OCI-LY3 (cell line): ENCODE results near the gene SMTNL2.

Experiments used
- H2AFZ ChIP-seq: fragments of 200-600, 300-600 bp; shearing (Covaris generic); 2 replicates; pipeline ENCODE4 v1.6.0; 2014; ENCODE audit warnings: antibody characterized with exemption, low read depth, low read length
- H3K27ac ChIP-seq: fragments of 200-600, 300-600 bp; sonication (generic); 2 replicates; pipeline ENCODE4 v1.5.1; 2014; ENCODE audit warnings: mild to moderate bottlenecking, low read length, moderate library complexity, mixed read lengths
- H3K27me3 ChIP-seq: fragments of 200-600, 300-600 bp; sonication (generic); 2 replicates; pipeline ENCODE4 v1.6.1; 2014; ENCODE audit warnings: low read depth, low read length, mixed read lengths
- H3K36me3 ChIP-seq: fragments of 200-600, 300-600 bp; sonication (generic); replicated peaks from 2 replicates; pipeline ENCODE3; 2014; ENCODE audit warnings: low read depth, low read length, mixed read lengths
- H3K4me1 ChIP-seq: fragments of 300-600, 200-600 bp; sonication (generic); 2 replicates; pipeline ENCODE4 v1.6.1; 2014; ENCODE audit warnings: low read length, mixed read lengths
- H3K4me2 ChIP-seq: fragments of 200-600, 300-600 bp; sonication (generic); 2 replicates; pipeline ENCODE4 v1.6.1; 2014; ENCODE audit warnings: low read length, mixed read lengths
- H3K4me3 ChIP-seq: fragments of 300-600, 200-600 bp; sonication (generic); 2 replicates; pipeline ENCODE4 v1.5.1; 2014; ENCODE audit warnings: antibody characterized with exemption, mild to moderate bottlenecking, low read length, moderate library complexity
- H3K79me2 ChIP-seq: fragments of 300-600, 200-600 bp; shearing (Covaris generic); 2 replicates; pipeline ENCODE4 v1.6.1; 2014; ENCODE audit warnings: mild to moderate bottlenecking, low read length, mixed read lengths
- H3K9ac ChIP-seq: fragments of 300-600, 200-600 bp; shearing (Covaris generic); 2 replicates; pipeline ENCODE4 v1.6.0; 2014; ENCODE audit warnings: mild to moderate bottlenecking, low read length, moderate library complexity
- H3K9me3 ChIP-seq: fragments of 200-600, 300-600 bp; shearing (Covaris generic); 2 replicates; pipeline ENCODE4 v1.6.1; 2014; ENCODE audit warnings: low read length, mixed read lengths; ENCODE audit not compliant: insufficient read depth
- H4K20me1 ChIP-seq: fragments of 200-600, 300-600 bp; sonication (generic); 2 replicates; pipeline ENCODE4 v1.6.1; 2016; ENCODE audit warnings: low read length, mixed read lengths; ENCODE audit not compliant: insufficient read depth
- CTCF ChIP-seq: fragments of 200-600, 300-600 bp; sonication (generic); IDR thresholded peaks from 2 replicates; pipeline ENCODE4 v1.5.1; 2014; ENCODE audit warnings: antibody characterized with exemption, low read length, low read depth
- EZH2phosphoT487 ChIP-seq: fragments of 200-600 bp; shearing (Covaris generic); IDR thresholded peaks from 2 replicates; pipeline ENCODE4 v1.6.1; 2018; ENCODE audit warnings: antibody characterized with exemption, mixed run types, low read depth

The SMTNL2 gene

DNA sequence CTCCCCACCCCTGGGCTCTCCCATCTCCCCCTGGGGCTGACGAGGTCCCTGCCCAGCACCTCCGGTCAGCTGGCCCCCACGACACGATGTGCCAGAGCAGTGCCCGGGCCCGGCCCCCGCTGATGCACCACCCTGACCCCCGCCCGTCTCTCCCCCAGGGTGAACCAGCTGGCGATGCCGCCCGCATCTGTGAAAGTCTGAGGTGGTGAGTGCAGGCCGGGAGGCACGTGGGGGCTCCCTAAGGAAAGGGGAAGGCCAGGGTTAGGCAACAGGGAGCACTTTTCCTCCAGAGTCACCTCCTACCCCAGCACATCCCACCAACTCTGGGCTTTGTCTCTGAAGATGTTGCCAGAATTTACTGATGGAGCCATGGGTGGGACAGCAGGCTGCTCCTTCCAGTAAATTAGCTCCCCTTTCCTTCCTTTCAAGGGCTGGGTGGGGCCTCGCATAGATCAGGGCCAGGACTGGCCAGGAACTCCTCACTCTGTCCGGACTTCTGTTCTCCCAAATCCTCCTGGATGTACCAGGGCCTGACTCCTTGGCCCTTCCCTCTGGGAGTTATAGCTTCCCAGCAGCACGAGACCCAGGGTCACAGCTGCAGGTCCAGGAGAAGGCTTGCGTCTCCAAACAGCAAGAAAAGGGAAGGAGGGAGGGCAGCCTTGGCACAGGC lies 47.5 kb upstream of the SMTNL2 start:
- no peak overlapping the region for H3K9ac ChIP-seq
- H2AFZ ChIP-seq, result no peak overlapping the region
- no peaks in the 10 kb centered on the region for H3K9me3 ChIP-seq
- TF ChIP-seq EZH2phosphoT487, result no peak
- TF ChIP-seq CTCF, result no peak
- H4K20me1 ChIP-seq, result peaks cover 14% of the 10 kb centered on the region
- H3K4me1 ChIP-seq, result no peaks in the 10 kb centered on the region
- H3K36me3 ChIP-seq, result no peaks in the 10 kb centered on the region
- H3K4me2 ChIP-seq, result no peak overlapping the region
- H3K79me2 ChIP-seq, result no peaks in the 10 kb centered on the region
- H3K4me3 ChIP-seq, result no peak overlapping the region
- H3K27ac ChIP-seq, result no peak overlapping the region
- H3K27me3 ChIP-seq, result no peaks in the 10 kb centered on the region

DNA sequence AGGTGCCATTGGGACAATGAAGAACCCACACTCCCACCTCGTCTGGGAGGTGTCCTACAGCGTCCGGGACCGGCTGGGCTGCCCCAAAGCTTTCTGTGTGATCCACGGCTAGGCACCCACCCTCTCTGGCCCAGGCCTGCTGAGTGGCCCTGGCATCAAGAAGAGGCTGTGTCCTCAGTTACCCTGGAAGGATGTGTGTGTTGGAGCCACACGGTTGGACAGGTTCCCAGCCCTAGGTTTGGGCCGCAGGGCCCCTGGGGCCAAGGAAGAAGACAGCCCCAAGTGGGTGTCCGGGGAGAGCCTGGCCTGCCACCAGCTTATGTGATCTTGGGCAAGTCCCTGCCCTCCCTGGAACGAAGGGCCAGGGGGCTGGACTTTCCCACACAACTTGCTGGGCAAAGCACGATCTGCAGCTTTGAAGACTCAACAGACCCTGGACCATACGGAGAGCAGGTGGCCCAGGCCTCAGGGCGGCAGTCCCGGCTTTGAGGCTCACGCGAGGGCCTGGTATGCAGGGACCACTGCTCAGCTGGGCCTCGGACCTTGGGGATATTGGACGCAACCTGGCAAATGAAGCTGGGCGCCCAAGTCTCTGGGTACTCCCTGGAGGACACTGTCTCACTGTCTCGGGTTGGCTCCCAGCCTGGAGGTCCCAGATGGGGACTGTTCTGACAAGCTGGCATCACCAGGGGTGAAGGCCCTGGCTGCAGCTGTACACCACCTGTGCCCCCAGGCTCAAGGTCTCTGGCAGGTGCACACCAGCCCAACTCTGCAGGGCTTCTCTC lies 46.7 kb upstream of the SMTNL2 start:
- Histone ChIP-seq H3K79me2 (no peaks in the 10 kb centered on the region), H3K27ac (no peak overlapping the region), H3K27me3 (no peaks in the 10 kb centered on the region), H4K20me1 (peaks cover 14% of the 10 kb centered on the region), H3K9me3 (no peaks in the 10 kb centered on the region), H3K36me3 (no peaks in the 10 kb centered on the region), H3K4me3 (no peak overlapping the region), H3K4me1 (no peaks in the 10 kb centered on the region), H3K4me2 (no peak overlapping the region), H3K9ac (no peak overlapping the region), H2AFZ (no peak overlapping the region)
- TF ChIP-seq CTCF (no peak), EZH2phosphoT487 (no peak)

- TF ChIP-seq CTCF, result no peak
- TF ChIP-seq EZH2phosphoT487, result no peak
- no peaks in the 10 kb centered on the region for H3K27me3 ChIP-seq
- H2AFZ ChIP-seq, result no peak overlapping the region
- H3K4me2 ChIP-seq, result no peak overlapping the region
- no peak overlapping the region for H3K4me3 ChIP-seq
- H3K36me3 ChIP-seq, result no peaks in the 10 kb centered on the region
- H3K9ac ChIP-seq, result no peak overlapping the region
- H3K4me1 ChIP-seq, result no peaks in the 10 kb centered on the region
- no peaks in the 10 kb centered on the region for H3K9me3 ChIP-seq
- H3K79me2 ChIP-seq, result no peaks in the 10 kb centered on the region
- no peak overlapping the region for H3K27ac ChIP-seq
- peaks cover 14% of the 10 kb centered on the region for H4K20me1 ChIP-seq
Observed at GRCh38 chr17:4538236-4539002, 45.9 kb upstream of the SMTNL2 start.

DNA sequence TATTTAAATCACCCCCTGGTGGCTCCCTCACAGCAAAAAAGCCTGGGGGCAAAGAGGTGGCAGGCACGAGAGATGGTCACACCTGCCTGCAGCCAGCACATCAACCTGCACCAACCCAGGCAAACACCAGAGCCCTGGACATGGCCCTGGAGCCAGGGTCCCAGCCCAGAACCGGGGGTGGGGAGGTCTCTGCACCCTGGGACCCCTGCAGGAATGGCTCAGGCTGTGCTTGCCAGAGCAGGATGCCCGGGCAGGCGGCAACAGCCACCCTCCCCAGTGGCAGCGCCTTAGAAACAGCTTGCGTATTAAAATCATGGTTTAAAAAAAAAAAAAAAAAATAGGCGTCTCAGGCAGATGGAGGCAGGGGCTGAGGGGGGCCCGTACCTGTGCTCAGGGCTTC lies 45.3 kb upstream of the SMTNL2 start:
- no peaks in the 10 kb centered on the region for H3K4me1 ChIP-seq
- no peak overlapping the region for H3K4me3 ChIP-seq
- H2AFZ ChIP-seq, result no peak overlapping the region
- no peak overlapping the region for H3K4me2 ChIP-seq
- peaks cover 4% of the 10 kb centered on the region for H3K36me3 ChIP-seq
- no peaks in the 10 kb centered on the region for H3K79me2 ChIP-seq
- H3K9me3 ChIP-seq, result no peaks in the 10 kb centered on the region
- TF ChIP-seq EZH2phosphoT487 (no peak), CTCF (no peak)
- no peak overlapping the region for H3K9ac ChIP-seq
- H3K27ac ChIP-seq, result no peak overlapping the region
- no peaks in the 10 kb centered on the region for H3K27me3 ChIP-seq
- H4K20me1 ChIP-seq, result peaks cover 14% of the 10 kb centered on the region
